GM23248 (cell line): ENCODE results near the gene CPSF4L.

Experiments
- EZH2 ChIP-seq: fragments of 200-600 bp; sonication (generic); IDR thresholded peaks from 2 replicates; pipeline ENCODE4 v1.6.1; 2018; ENCODE audit warnings: antibody characterized with exemption, mild to moderate bottlenecking; ENCODE audit not compliant: insufficient read depth, poor library complexity, severe bottlenecking
- EZH2phosphoT487 ChIP-seq: fragments of 200-600 bp; sonication (generic); IDR thresholded peaks from 2 replicates; pipeline ENCODE4 v1.6.1; 2018; ENCODE audit warnings: antibody characterized with exemption, moderate library complexity, mild to moderate bottlenecking, low read depth; ENCODE audit not compliant: insufficient read depth

DNA sequence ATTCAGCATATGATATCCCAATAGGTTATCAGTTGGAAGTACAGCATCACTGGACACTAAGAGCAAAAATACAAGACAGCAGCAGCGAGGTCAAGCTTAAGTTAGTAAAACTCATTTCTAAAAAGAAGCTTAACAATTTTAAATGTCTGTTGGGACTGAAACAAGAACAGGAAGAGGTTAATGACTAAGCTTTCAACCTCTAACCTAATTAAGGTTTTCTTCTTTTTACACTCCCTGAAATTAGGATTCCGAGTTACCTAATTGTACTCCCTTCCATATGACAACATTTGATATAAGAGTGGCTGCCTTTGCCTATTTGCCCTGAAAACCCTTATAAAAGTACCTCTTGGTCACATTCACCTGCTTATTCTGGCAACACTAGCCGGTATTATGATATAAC is 34.3 kb downstream of the CPSF4L start:
- TF ChIP-seq EZH2 = no peak
- TF ChIP-seq EZH2phosphoT487 = no peak
